Measurements from ENCODE around the gene BAHCC1.

The BAHCC1 gene

DNA sequence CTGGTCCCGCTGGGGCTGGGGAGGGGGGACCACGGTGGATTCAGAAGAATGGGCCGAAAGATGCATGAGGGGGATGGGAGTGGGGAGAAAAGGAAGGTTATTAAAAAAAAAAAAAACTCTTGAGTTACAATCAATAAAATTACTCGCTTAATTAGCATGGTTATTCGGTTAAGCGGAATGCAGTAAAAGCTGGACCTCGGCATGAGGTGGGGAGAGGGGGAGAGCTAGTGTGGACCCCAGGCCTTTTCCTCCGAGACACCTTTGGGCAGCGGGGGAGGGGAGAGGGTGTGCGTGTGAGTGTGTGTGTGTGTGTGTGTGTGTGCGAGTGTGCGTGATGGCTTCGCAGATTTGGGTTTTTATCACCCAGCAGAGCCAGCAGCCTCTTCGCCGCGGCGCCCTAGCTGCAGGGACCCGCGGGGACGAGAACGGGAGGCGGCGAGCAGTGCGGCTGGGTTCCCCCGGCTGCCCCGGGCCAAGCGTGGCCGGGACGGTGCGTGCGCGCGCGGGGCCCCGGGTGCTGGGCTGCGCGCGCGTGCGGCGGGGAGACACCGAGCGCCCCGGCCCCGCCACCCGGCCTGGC, 3.7 kb downstream of the BAHCC1 start:
- DNase-seq: no peak

DNA sequence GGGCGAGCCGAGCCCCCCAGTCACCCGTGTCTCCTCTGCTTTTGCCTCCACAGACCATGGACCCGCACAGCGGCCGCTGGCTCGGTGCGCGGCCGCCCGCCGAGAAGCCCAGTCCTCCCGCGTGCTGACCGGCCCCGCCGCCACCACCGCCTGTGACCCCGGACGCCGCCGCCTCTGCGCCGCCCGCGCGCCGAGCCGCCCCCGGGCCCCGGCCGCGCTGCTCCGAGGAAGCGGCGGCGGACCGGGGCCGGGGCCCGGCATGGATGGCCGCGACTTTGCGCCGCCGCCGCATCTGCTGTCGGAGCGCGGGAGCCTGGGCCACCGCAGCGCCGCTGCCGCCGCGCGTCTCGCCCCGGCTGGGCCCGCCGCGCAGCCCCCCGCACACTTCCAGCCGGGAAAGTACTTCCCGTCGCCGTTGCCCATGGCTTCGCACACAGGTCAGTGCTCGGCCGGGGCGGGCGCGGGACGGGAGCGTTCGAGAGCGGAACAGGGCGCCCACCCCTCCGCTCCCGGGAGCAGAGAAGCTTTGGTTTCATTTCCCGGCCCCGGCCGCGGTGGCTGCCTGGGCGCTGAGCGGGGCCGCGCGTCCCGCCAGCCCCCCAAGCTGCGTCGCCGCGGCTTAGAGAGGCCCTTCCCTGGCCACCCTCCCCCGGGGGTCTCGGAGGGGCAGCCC, 4.4 kb downstream of the BAHCC1 start:
- no peak for DNase-seq

DNA sequence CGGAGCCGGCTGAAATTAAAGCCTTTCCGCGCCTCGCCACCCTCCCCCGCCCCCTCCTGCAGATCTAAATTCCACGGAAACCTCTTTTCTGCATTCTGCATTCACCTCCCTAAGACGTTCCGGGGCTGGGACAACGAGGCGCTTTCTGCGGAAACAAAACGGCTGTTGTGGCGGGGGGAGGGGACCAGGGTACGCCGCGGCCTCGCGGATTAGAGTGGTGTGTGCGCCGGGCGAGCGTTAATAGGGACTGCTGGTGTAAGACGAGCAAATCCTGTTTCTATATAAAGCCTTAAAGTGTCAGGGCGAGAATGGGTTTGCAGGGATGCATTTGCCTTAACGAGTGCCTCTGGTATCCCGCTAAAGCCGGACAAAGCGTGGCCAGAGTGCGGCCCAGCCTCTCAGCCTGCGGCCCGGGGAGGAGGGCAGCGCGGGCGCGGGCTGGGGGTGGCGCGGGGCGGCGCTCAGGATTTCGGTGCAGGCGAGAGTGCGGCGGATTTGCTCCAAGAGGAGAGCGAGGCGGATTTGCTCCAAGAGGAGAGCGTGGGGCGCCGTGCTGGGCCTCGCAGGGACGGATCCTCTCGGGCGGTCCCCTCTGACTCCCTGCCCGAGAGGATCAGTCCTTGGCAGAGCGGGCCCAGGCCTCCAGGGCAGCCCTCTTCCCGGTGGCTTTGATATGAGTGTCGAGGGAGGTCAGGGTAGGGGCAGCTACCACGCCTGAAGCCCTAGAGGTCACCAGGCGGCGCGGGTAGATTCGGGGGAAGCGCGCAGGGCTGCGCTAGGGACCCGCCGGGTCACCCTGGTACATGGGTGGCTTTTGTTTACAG, 5.1 kb downstream of the BAHCC1 start:
- DNase-seq: no peak

DNA sequence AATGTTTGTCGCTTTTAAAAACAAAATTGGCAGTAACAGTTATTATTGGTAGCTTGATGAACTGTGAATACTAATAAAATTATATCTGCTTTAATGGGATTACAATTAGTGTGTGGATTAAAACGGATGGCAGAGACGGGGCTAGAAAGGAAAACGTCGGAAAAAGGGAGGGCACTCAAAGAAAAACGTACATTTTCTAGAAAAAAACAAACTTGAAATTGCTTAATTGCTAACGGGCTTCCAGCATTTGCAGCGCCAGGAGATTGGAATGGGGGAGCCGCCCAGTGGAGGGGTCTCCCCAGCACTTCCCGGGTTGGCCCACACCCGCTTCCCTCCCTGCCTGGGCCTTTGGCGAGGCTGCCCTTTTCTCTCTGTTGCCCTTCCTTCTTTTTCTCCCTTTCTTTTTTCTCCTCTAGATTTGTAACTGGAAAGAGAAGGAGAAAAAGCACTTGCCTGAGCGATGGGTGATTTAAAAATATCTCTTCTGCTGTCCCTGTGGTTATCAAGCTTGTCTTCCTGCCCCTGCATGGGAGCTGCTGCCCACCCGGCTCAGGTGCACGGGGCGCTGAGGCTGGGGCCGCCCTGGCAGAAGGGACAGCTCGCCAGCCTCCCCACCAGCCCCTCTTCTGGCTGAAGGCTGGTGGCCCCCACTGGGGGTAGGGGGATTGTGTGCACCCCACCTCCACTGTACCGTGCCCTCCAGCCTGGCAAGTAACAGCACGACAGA, 5.9 kb downstream of the BAHCC1 start:
- DNase-seq: no peak

DNA sequence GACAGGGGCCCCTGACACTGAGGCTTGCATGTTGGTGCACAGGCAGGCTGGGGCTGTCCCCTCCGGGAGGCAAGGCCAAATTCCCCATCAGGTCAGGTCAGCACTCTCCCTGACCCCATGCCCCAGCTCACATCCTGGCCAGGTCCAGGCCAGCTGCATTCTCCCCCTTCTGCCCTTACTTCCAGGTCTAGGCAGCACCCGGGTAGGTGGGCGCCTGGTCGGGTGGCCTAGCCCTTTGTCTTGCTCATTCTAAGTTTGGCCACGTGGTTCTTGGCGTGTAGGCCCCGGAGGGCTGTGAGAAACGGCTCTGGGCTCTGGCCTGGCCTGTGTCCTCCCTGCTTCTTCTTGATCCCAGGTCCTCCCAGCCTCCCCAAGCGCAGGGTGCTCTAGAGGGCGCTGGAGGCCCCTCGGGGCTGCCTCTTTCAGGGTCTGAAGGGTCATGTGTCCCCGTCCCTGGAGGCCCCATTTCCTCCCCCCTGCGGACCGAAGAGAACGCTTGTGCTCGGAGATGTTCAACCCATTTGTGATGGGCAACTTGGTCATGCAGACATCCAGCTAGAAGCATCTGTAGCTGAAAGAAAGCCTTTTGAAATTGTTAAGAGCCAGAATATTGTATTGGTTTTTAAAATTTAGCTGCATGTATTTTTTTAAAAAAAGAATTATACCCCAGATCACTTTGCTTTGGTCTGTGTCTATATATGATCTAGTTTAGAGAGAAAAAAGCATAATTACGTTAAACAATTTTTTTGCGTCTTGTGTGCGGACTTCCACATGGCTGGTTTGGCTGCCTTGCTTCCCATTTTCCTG, 6.7 kb downstream of the BAHCC1 start:
- DNase-seq: no peak

DNA sequence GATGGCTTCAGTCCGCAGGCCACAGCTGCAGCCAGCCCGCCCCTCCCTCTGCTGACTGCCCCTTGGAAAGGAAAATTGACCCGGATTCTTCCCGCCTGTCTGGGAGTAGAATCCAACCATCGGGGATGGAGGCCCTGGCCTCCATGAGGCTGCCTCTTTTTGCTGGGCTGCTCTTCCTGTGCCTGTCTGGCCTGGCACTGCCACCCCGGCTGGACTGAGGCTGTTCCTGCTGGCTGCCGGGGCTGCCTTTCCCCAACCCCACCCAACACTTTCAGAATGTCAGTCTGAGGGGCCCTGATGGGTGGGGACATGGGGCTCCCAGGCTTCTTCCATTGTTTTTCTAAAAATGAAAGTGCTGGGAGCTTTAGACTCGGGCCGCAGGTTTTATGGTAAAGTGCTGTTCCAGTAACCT, 7.3 kb downstream of the BAHCC1 start:
- no peak for DNase-seq

DNA sequence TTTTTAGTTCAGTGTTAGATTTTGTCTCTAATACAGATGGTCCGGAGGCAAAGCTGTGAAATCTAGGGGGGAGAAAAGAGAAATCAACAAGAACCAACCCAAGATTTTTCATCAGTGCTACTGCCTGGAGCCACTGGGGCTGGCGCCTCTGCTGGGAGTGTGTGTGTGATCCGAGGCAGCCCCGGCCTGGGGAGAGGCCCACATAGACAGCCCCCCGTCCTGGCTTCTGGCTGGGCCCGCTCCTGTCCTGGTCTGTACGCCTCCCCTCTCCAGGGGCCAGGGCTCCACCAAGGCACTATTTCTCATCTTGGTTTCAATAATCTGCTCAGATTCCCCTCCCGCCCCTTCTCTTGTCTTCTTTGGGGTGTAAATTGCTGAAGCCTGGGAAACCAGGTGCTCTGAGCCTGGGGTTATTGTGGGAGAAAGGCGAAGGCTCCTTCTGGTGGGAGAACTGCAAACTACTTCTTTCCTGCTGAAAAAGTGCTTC, 7.8 kb downstream of the BAHCC1 start:
- no peak for DNase-seq

DNA sequence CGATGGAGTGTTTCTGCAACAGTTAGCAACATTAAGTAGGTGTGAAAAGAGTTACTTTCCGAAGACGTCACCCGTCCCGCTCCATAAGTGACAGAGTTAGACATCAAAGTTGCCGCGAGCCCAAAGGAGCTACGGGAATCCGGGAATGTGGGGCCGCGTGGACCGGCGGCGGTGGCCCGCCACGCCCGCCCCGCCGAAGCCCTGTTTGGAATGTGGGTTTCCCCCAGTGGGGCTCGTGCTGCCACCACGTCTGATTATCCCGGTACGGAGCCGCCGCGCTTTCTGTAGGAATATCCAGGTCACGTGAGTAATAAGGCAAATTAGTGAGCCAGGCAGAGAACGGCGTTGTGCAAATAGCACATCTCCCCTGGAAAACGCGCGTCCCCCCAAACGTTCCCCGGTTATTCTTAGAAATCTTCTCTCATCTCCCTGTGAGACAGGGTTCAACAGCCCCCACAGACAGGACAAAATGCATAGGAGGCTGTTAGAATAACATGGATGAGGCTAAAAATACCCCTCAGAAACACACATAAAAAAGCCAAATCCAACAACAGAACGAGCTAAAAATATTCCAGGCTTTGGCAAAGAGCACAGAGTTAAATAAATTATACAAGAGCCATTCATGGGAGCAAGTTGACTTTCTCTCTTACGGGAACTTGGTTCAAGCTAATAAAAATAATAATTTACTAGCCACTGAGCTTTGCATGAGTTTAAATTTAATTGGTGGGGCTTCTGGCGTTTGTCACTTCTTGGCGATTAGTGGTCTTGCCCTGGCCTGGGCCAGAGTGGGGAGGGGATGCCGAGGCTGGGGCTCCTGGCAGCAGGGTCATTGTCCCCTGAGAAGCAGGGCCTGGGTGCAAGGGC, 8.6 kb downstream of the BAHCC1 start:
- DNase-seq: no peak

DNA sequence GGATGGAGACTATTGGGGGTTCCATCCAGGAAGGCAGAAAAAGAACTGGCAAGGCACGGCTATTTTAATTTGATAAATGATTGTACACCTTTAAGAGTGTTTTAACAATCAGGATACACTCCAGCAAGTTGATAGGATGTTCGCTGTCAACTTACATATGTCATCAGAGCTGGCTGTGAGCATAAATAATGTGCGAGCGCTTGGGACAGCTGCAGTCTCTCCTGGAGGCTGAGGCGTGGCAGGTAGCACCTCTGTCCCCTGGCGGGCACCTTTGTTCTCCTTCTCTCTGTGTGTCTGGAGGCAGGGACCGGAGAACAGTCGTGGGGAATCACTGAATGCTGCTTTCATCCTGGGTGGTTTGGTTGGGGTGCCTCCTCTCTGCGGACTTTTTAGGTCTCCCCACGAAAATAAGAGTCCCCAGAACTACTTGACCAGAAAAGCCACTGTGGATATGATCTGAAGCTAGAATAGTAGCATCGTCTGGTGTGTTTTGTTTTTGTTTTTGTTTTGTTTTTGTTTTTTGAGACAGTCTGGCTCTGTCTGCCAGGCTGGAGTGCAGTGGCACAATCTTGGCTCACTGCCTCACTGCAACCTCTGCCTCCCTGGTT, 9.4 kb downstream of the BAHCC1 start:
- no peak for DNase-seq

DNA sequence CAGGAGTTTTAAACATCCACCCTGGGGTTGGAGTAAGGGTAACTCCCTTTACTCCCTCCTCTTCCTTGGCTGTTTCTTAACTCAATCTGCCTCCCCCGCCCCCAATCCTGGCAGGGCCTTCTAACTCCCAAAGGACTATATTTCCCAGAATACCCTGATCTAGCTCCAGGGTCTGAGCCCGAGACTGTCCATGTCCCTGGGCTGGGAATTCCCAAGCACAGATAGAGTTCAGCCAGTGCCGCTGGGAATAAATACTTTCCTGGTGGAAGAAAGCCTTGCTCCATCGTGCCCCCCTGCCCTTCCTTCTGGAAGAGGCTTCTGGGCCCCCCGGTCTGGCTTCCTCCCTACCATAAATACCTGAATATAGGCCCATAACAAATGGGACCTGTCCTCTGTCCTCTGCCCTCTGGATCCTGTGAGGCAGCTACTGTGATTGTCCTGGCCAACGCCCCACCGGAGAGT, 10.2 kb downstream of the BAHCC1 start:
- no peak for DNase-seq

DNA sequence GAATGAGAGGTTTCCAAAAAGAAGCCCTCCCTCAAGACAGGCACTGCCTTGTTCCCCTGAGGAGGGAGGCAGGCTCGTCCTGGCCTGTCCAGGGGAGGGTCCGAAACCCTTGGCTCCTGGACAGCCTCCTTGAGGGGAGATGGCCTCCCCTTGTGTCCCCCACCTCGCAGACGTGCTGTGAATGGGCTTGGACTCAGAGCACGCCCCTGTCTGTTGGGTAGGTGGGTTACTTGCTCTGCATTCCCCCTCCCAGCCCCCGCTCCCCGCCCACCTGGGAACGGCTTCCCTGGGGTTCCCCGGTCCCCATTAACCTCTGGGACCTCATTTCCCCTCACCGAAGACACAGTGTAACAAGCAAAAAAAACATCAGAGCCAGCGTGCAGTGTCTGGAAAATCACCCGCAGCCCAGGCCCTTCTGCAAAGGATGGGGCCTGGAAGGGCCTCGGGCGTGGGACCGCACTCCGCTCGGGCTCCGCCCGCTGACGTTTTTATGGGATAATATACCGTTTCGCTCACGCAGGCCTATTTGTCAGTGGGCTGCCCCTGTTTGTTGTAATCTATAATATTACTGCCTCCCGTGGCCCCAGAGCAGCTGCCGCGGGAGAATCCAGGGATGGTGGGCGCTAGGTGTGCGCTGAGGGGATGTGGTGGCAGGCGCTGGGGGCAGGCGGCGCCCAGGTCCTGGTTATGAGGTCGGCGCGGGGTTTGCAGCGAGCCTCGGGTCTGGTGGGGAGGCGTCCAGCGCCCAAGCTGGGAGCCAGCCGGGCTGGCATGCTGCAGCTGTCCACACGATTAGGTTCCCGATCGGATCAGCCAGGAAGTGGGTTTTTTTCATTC, 11.1 kb downstream of the BAHCC1 start:
- no peak for DNase-seq

DNA sequence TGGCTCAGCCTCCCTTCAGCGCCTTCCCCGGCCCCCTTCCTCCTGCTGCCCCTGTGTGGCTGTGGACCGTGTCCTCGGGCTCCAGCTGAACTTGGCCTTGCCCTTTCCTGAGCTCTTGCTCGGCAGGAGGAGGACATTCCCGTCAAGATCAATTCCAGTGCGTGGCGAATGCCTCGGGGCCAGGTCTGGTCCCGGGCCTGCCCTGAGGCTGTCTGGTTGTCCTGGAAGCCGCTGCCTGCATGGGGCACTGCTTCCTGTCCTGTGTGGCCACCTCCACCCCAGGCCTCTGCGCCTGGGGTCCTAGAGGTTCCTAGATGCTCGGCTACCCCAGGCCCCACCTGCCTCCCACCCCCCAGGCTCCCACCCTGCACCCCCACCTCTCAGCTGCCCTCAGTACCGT, 12.8 kb downstream of the BAHCC1 start:
- no peak for DNase-seq

DNA sequence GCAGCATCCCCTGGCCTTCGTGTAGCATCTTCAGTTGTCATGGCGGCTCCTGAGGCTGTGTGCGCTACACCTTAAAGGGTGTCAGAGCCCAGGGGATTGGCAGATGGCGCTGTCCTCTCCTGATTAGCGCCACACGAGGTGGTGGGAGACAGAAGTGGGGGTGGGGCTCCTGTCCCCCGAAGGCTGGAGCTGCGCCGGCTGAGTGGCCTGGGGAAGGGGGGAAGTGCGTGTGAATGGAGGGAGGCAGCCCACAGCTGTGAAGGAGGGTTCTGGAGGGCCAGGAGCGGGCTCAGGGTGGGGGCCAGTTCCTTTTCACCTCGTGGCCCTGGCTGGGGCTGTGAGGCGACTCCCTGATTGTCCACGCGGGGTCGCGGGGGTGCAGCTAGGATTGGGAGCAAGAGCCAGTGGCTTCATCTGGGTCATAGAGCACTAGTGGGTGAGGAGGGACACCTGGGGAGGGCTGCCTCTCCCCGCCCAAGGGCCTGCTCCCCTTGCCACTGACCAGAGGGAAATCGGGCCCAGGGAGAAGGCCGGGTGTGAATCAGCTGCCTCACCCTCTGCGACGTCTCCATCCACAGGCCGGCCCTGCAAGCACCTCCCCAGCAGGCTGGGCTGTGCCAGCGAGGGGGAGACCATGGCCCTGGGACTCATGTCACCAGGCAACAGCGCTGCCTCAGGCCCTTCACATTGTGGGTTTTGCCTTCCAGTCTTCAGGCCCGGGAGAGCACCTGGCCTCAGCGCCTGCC, 14.1 kb downstream of the BAHCC1 start:
- DNase-seq: no peak

DNA sequence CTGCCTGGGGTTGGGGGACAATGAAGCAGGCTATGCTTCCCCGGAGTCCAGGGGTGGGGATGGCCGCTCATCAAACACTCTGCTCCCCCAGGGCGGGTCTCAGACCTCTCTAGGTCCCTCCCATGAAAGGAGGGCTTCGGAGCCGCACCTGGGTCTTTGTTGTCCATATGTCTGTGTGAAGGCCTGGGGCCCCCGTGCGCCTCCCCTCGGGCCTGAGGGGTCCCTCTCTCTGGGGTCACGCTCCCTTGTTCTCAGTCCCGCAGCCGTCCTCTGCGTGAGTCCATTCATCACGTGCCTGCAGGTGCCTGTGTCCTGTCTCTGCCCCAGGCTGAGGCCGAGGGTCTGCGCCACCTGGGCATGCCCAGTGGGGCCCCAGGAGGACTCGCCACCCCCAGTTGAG, 15.6 kb downstream of the BAHCC1 start:
- no peak for DNase-seq

DNA sequence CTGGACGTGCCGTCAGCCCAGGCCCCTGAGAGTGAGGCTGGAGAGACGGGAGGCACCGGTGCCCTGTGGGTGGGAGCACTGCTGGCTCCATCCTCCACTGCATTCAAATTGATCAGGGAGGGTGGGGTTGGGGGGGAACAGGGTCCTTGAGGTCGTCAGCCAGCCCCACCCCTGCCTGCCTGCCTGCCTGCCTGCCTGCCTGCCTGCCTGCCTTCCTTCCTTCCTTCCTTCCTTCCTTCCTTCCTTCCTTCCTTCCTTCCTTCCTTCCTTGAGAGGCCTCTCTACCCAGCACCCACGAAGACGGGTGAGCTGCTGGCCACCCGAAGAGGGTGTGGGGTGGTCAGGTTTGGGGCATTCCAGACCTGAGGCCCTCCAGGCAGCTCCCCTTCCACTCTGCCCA, 16.0 kb downstream of the BAHCC1 start:
- no peak for DNase-seq

DNA sequence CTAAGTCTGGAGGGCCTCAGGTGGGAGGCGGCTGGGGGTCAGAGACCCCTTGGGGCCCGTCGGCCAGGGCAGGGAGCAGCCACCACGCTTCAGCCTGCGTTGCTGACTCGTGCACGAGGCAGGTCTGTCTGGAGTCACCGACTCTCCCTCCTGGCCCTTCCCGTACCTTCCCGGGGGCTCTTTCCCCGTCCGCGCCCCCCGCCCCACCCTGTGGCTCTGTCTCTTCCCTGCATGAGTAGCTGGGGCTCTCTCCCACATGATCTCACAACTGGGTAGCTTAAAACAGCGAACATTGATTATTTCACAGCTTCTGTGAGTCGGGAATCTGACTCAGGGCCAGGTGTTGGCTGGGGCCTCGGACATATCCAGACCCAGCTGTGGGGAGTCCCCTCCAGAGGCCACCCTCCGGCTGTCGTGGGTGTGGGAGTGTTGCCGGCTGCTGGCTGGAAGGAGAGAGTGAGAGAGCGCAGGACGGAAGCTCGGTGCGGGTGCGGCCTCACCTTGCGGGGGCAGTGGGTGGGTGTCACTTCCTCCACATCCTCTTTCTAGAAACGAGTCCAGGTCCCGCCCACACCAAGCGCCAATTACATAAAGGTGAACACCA, 17.3 kb downstream of the BAHCC1 start:
- no peak for DNase-seq

DNA sequence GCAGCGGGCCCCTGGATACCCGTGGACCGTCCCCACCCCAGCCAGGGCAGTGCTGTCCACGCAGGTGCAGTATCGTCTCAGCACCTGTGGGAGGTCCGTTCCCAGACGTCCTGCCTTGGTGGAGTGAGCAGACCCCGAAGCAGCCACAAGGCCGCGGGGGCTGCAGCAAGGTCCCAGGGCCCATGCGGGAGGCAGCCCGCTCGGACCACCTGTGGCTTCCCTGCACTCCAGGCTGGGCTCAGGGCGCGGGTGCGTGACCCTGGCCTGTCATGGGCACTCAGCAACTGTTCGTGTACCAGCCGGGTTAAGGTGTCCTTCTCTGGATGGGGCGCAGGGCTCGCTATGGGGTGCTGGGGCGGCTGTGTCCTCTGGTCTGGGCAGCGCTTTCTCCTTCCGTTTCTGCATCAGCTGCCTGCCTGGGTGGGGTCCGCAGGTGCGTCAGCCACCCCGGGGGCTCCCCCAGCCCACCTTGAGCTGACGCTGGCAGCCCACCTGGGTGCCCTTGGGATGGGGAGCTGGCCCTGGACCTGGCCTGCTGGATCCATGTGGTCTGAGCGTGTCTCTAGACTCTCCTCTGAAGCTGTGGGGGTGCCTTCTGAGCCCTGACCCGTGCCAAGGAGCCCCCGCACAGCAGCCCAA, 18.4 kb downstream of the BAHCC1 start:
- no peak for DNase-seq

All from effector CD4-positive, alpha-beta T cell (primary cell).